HG02623 (cell line): Measurements from ENCODE around the gene CLDN3.
A peak's percentile ranks its signal among the peaks of the same experiment; 100 is the strongest.
"Not testable (repeated sequence)": the region's sequence is repeated elsewhere in the genome, so short reads cannot be mapped to it uniquely, and the experiment has no call there.

Source experiments
- ATAC-seq: cut with Tn5 transposase; IDR thresholded peaks from one replicate; pipeline ENCODE4 v1.9.1; 2021; ENCODE audit warnings: moderate library complexity; ENCODE audit not compliant: unreplicated experiment

The CLDN3 gene

DNA sequence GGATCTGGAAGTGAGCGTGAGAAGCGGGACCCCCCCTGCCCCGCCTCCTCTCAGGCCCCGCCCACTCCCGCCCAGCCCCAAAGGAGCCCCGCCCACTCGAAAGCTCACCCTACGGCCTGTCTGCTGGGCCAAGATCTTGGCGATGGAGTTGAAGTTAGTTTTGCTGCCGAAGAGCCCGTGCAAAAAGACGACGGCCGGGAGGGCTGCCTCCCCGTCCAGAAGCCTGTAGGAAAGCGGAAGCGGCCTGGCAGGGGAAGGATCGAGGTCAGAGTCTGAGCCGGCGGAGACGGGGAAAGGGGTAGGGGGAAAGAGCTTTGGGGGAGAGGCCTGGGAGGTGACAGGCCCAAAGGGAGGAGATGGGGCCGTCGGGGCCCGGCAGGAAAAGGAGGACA lies 31.9 kb downstream of the CLDN3 start:
- no peak for ATAC-seq

DNA sequence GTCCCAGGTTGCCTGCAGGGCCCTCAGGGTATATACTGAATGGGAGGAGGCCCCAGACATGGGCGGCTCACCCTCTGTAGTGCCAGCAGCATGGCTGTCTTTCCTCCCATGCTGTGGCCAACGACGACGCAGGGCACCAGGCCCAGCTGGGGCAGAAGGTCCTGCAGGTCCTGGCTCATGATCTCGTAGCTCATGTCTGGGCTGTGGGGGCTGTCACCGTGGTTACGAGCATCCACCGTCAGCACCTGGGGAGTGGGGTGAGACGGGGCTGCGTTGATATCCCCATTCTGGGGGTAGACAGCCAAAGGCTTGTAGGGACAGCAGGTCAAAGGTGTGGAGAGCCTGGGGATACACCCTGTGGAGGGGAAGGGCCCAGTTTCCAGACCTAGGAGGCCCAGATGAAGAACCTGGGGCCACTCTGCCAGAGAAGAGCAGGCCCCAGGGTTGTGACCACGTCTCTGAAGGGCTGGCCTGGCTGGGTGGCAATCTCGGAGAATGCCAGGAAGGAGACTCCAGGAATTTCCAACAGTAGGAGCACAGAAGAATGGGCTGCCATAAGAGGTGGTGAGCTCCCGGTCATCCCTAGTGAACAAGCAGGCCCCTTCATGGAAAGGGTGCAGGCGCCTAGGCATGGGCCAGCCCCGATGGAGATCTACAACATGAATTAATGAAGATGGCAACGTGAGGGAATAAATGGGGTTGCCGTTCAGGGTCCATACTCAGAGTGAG lies 32.4 kb downstream of the CLDN3 start:
- ATAC-seq: no peak

DNA sequence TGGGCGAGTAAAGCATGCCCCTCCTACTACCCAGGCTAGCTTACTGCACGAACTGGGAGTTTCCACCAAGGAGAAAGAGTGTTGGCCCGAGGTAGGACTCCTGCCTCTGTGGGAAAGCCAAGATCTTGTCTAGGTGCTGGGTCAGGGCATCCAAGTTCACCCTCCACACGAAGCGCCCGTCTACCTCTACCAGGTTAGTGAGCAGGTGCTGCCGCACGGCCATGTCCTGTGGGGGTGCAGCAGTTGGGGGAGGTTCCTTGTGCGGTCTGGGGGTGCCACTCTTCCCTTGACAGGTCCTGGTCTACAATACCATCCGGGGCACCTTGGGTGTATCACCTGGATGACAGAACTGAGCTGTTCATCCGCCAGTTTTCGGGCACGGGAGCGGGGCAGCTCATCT lies 33.2 kb downstream of the CLDN3 start:
- no peak for ATAC-seq

DNA sequence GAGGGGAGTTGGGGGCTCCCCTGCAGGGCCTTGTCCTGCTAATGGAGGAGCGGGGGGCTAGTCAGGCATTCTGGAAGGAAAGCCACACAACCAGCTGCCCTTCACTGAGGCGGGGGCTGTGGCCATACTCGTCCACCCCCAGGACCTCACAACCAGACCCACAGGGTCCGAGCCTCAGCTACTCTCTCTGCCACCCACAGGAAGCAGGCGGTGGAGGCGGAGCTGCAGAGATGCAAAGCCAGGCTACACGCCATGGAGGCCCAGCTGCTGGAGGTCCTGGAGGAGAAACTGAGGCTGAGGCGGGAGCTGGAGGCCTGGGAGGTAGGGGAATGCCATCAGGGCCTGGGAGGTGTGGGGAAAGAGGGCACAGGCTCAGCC lies 34.6 kb downstream of the CLDN3 start:
- no peak for ATAC-seq

DNA sequence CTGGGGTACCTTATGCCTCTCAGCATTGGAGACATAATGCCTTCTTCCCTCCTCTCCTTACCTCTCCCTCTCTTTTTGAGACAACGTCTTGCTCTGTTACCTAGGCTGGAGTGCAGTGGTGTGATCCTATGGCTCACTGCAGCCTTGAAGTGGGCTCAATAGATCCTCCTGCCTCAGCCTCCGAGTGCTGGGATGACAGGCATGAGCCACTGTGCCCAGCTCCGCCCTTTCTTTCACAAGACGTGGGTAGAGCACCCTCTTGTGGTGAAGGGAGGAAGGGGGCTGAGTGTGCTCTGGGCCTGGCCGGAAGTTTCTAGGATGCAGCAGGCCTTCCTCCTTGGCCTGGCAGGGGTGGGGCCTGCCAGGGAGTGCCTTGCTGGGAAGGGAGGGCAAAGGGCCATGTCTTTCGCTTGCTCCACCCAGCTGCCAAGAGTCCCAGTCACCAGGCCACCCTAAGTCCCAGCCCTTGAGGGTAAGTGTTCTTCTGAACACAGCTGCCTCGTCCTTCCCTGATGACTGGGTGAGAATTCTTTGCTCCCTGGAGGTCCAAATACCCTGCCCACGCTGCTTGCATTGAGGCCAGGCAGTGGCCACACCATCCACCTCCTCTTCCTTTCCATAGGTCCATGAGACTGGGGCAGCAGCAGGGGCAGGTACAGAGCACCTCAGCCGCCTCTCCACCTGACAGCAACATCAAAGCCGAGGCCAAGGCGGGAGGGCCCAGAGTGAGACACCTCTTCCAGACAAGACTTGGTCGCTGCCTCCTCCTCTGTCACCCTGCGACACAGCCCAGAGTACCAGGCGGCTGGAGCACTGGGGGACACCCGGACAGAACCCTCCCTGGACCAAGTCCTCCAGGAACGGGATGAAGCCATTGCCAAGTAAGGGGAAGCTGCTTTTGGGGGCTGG lies 35.2 kb downstream of the CLDN3 start:
- ATAC-seq: peak; percentile 31

DNA sequence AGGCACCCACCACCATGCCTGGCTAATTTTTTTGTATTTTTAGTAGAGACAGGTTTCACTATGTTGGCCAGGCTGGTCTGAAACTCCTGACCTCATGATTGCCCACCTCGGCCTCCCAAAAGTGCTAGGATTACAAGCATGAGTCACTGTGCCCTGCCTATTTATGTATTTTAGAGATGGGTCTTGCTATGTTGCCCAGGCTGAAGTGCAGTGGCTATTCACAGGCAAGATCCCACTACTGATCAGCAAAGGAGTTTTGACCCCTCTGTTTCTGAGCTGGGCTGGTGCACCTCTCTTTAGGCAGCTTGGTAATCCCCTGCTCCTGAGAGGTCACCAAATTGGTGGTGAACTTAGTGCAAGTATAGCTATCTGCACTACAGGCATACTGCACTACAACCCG lies 37.7 kb downstream of the CLDN3 start:
- ATAC-seq: no peak

DNA sequence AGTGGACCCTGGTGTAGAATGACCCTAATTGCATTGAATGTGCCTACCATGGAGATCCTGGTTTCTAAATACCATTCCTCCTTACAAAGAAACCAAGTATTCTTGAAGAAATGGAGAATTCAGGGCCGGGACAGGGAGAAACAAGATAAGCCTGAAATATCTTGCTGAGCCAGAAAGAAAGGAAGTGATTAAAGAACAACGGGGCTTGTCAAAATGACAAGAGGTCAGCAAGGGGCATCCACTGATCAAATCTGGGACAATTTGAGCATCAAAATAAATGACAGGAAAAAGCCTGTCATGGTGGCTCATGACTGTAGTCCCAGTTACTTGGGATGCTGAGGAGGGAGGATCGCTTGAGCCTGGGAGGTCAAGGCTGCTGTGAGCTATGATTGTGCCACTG lies 39.6 kb downstream of the CLDN3 start:
- no peak for ATAC-seq

DNA sequence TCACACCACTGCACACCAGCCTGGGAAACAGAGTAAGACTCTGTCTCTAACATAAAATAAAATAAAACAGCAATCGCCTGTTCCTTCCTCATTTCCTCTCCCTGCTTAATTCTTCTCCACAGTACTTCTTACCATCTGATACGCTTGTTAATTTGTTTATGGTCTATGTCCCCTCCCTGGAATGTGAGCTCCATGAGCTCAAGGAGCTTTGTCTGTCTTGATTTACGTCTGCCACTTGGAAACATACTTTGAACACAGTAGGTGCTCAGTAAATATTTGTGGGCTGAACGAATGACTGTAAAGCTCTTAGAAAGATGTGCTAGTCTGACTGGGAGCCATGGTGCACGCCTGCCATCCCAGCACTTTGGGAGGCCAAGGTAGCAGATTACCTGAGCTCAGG lies 41.5 kb downstream of the CLDN3 start:
- no peak for ATAC-seq

DNA sequence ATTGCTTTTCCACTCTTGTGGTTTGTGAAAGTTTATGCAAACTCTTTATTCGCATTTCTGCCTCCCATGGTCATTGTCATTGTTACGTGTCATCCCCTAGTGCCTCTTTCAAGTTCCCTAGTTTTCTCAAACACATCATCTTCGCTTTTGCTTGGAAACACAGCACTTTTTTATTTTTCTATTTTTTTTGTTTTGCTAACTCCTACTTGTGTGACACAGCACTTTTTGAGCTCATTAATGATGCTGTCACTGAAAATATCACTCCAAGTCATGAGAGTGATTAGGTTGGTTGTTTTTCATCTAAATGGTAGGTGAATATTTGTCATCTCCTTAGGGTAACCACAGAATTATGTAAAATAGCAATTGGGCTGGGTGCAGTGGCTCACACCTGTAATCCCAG lies 42.1 kb downstream of the CLDN3 start:
- no peak for ATAC-seq

DNA sequence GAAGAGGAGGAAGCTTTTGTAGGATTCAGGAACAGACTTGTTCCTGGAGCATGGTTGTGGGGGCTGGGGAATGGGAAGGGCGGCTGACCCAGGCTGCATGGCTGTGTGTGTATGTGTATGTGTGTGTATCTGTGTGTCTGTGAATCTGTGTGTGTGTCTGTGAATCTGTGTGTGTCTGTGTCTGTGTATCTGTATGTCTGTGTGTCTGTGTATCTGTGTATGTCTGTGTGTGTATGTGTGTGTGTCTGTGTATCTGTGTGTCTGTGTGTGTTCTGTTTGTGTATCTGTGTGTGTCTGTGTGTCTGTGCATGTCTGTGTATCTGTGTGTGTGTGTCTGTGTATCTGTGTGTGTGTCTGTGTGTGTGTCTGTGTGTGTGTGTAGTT lies 44.0 kb downstream of the CLDN3 start:
- no peak for ATAC-seq

DNA sequence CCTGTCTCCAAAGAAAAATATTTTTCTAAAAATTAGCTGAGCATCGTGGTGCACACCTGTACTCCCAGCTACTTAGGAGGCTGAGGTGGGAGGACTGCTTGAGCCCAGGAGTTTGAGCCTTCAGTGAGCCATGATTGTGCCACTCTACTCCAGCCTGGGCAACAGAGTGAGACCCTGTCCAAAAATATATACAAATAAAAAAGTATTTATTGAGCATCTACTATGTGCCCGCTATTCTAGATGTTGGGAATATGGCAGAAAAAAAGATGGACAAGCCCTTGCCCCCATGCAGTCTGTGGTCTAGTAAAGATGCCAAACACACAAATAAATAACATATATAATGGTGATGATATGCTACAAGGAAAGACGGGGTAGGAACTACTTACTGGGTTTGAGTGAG lies 46.3 kb downstream of the CLDN3 start:
- no peak for ATAC-seq

DNA sequence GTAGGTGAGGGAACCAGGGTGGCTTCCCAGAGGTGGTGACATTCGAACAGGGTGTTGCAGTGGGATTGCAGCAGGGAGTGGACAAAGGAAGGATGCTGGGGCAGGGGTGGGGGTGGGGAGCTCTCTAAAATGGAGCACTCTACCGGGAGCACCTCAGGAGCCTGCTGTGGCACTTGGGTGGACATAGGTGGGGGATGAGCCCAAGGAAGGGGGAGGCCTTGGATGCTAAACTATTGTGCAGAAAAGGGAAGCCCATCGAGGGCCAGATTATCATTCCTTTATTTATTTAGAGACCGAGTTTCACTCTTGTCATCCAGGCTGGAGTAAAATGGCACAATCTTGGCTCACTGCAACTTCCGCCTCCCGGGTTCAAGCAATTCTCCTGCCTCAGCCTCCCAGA lies 47.3 kb downstream of the CLDN3 start:
- ATAC-seq: no peak

DNA sequence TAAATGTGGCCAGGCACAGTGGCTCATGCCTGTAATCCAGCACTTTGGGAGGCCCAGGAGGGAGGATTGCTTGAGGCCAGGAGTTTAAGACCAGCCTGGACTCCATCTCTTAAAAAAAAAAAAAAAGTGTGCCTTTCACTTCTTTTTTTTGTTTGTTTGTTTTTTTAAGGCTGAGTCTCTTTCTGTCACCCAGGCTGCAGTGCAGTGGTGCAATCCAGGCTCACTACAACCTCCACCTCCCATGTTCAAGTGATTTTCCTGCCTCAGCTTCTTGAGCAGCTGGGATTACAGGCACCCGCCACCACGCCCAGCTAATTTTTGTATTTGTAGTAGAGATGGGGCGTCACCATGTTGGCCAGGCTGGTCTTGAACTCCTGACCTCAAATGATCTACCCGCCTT lies 47.9 kb downstream of the CLDN3 start:
- ATAC-seq: not testable (repeated sequence)

DNA sequence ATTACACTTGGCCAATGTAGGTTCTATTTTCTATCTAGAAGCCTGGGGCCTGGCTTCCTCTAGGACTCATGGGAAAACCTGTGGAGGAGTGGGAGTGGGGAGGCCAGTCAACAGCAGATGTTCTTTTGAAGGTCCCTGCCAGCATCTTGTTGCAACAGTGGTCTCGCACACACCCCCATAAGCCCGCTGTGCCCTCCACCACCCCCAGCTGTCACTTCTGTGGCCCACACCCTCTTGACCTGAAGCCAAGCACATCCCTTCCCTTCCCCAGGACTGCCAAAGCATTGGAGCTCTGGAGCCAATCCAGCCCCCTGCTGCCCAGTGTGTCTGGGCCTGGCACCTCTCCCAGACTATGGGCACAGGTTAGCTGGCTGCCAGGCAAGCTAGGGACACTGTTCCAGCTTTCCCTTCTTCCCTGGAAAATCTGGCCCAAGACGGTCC lies 48.7 kb downstream of the CLDN3 start:
- ATAC-seq: no peak

DNA sequence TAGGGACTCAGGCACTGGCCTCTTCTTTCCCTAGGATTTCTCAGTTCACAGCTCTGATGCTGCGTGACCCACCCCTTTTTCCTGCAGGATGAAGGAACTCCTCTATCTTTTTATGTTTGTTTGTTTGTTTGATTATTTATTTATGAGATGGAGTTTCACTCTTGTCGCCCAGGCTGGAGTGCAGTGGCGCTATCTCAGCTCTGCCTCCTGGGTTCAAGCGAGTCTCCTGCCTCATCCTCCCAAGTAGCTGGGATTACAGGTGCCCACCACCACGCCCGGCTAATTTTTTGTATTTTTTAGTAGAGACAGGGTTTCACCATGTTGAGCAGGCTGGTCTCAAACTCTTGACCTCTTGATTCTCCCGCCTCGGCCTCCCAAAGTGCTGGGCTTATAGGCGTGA lies 49.6 kb downstream of the CLDN3 start:
- ATAC-seq: not testable (repeated sequence)

DNA sequence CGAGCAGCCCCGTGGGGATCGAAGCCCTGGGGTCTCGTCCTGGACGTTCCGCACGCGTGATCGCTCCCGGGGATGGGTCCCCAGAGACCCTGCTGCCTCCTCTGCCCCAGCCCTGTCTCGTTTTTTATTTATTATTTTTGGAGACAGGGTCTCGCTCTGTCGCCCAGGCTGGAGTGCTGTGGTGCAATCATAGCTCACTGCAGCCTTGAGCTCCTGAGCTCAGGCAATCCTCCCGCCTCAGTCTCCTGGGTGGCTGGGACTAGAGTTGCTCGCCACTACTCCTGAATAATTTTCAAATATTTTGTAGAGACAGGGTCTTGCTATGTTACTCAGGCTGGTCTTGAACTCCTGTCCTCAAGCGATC lies 50.3 kb downstream of the CLDN3 start:
- ATAC-seq: no peak
